HG02884 (cell line): ENCODE data around the gene ARID3A.

Experiments used
- ATAC-seq: cut with Tn5 transposase; IDR thresholded peaks from one replicate; pipeline ENCODE4 v1.9.1; 2021; ENCODE audit warnings: mild to moderate bottlenecking, moderate library complexity; ENCODE audit not compliant: unreplicated experiment

Gene ARID3A

DNA sequence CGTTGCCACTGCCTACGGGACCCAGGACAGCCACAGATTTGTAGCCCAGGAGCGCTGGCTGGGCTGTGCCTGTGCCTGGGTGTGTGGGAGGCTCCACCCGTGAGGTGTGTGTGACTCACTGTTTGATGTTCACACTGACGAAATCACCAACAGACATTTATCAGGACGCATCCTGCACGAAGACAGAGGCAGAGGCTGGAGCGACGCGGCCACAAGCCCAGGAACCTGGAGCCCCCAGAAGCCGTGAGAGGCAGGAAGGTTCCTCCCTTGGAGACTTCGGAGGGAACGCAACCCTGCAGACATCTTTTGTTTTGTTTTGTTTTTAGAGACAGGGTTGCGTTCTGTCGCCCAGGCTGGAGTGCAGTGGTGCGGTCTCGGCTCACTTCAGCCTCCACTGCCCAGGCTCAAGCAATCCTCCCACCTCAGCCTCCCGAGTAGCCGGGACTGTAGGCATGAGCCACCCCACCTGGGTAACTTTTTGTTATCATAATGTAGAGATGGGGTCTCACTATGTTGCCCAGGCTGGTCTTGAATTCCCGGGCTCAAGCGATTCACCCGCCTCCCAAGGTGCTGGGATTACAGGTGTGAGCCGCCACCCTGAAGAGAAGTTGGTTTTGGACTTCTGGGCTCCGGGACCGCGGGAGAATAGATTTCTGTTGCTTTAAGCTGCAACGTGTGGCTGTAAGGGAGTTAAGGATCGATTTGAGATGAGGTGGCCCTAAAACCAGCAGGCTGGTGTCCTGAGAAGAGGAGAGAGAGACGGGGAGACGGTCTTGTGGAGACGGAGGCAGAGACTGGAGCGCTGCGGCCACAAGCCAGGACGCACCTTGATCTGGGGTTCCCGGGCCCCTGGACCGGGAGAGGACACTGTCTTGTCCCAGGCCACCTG, 33.4 kb downstream of the ARID3A start:
- ATAC-seq = no peak

DNA sequence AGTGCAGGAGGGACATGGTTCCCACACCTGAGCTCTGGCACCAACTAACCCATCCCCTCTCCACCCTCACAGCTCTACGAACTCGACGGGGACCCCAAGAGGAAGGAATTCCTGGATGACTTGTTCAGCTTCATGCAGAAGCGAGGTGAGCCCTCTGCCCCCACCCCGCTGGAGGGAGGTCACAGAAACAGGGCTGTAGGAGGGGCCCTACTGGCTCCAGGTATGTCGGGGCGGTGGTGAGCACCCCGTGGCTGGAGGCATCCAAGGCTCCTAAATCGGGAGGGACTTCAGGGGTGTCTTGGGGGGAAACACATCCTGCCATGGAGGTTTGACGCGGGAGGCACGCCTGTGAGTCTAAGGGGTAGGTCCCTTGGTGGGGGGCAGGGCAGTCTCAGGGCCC, 34.2 kb downstream of the ARID3A start:
- no peak for ATAC-seq

DNA sequence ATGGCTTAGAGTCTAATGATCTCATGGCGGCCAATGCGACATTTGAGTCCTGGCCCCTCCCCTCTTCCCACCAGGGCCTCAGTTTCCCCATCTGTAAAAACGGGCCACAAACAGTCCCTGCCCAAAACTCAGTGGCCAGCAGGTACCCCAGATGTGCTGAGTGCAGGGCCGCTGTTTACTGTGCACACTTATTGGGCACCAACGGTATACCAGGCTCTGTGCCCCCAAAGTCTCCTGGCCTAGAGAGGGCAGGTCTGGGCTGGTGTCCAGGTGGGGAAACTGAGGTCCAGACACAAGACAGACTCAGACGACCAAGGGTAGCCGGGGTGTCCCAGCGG, 34.7 kb downstream of the ARID3A start:
- ATAC-seq = no peak

DNA sequence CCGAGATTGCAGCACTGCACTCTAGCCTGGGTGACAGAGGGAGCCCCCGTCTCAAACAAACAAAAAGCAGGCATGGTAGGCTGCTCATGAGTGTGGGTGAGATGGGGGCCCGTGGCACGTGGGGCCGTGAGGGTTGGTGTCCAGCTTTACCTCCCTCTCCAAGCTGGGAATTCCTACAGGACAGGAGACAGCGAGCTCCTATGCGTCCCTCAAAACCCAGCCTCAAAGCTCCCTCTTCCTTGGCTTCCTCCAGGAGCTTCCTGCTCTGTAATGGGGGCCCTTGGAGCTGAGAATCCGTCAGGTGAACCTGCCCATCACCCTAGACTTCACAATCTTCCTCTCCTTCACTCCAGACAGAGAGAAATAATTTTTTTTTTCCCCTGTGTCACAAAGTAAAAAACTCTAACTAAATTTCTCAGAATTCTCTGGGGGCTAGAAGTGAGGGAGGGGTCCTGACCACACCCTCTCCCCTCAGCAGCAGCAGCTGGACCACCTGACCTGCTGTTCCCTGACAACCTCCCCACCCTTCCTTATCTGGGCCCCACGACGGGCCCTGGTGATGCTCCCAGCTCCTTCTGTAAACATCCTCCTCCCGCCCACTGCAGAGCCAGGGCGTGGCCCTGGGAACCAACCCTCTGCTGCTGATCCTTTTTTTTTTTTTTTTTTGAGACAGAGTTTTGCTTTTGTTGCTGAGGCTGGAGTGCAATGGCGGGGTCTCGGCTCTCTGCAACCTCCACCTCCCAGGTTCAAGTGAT, 36.2 kb downstream of the ARID3A start:
- ATAC-seq = no peak

DNA sequence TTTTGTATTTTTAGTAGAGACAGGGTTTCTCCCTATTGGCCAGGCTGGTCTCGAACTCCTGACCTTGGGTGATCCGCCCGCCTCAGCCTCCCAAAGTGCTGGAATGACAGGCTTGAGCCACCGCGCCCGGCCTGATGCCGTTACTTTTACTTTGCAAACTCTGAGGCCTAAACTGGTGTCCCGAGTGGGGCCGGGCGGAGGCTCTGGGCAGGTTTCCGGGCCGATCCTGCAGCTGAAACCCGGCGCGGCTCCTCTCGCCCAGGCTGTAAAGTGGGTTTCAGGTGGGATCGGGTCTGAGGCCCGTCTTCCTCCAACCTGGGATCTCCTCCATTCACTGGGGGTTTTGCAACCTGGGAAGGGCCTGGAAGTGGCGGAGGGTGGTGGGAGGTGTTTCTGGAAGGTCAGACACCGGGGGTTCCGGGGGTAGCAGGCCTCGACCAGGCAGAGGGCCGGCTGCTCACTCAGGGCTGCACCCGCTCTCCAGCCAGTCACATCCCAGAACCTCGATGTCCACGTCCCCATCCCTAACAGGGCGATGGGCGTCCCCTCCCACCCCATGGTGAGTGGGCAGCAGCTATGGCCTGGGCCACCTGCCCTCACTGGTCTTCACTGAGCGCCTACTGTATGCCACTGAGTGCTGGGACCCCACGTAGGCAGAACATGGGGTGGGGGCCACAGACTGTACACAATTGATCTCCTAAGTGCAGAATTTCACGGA, 37.0 kb downstream of the ARID3A start:
- ATAC-seq = no peak

DNA sequence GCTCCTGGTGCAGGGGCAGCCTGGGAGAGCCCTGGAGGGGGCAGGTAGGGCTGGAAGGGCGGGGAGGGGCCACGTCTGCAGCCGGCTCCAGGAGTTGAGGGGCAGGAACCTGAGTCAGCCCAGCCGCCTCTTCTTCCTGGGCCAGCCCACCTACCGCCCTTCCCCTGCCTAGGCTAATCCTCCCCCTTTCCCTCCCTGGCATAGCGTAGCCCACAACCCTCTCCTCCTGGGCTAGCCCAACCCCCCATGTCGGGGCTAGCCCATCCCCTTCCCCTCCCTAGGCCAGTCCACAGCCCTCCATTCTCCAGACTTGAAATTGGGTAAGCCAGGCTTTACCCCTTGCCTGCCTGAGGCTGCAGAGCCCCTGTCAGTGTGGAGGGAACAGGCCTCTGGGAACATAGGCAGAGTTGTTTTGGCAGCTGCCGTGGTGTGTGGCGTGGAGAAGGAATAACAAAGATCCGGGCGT, 37.7 kb downstream of the ARID3A start:
- no peak for ATAC-seq

DNA sequence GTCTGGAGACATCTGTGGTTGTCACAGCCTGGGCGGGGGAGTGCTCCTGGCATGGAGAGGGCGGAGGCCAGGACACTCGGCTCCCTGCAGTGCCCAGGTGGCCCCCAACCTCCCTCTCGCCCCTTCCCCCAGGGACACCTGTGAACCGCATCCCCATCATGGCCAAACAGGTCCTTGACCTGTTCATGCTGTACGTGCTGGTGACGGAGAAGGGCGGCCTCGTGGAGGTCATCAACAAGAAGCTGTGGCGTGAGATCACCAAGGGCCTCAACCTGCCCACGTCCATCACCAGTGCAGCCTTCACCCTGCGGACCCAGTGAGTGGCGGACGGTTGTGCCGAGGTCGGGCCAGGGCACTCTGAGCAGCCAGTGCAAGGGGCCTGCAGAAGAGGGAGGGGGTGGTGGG, 38.3 kb downstream of the ARID3A start:
- no peak for ATAC-seq

DNA sequence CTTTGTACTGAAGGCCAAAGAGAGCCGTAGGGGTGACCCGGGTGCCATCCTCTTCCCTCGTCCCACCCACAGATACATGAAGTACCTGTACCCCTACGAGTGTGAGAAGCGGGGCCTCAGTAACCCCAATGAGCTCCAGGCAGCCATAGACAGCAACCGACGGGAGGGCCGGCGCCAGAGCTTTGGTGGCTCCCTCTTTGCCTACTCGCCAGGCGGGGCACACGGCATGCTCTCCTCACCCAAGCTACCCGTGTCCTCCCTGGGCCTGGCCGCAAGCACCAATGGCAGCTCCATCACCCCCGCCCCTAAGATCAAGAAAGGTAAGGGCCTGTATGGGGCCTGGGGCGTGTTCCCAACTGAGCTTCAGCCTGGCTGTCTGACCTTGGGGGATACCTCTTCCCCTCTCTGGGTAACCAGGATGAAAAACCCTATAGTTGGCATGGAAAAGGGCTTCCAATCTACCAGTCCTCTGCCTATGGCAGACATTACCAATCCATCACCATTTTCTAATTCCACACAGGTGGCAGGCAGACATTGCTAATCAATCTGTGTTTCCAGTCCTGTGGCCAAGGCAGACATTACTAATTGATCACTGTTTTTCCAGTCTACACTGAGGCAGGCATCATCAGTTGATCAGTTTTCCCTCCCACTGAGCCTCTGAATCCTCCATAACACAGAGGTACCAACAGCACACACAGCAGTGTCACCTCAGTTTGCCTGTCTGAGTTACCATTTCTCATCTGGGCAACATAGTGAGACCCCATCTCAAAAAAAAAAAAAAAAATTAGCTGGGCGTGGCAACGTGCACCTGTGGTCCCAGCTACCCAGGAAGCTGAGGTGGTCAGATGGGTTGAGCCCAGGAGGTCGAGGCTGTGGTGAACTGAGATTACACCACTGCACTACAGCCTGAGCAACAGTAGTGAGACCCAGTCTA, 39.2 kb downstream of the ARID3A start:
- no peak for ATAC-seq

DNA sequence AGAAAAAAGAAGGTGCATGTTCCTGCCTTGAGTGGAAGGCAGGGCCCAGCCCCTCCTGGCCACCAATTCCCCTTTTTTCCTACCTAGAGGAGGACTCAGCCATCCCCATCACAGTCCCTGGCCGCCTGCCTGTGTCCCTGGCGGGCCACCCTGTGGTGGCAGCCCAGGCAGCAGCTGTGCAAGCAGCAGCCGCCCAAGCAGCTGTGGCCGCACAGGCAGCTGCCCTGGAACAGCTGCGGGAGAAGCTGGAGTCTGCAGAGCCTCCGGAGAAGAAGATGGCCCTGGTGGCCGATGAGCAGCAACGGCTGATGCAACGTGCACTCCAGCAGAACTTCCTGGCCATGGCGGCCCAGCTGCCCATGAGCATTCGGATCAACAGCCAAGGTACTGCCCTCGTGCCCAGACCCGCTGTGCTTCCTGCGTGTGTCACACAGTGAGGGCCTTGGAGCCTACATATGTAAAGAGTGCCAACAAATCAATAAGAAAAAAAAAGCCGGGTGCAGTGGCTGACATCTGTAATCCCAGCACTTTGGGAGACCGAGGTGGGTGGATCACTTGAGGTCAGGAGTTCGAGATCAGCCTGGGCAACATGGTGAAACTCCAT, 40.8 kb downstream of the ARID3A start:
- ATAC-seq = no peak

DNA sequence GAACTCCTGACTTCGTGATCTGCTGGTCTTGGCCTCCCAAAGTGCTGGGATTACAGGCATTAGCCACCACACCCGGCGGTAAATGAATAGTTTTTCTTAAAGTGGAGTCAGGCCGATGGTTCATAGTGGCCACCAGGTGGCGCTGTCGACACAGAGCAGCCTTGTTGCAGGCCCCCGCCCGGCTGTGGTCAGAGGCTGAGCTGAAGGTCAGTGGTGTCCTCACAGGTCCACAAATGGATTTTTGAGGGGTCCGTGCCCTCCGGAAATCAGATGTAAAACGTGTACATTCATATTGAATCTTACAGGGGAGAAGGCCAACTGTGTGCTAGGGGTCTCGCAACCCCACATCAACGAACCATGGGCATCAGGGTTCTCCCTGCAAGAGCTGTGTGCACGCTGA, 44.9 kb downstream of the ARID3A start:
- ATAC-seq = no peak

DNA sequence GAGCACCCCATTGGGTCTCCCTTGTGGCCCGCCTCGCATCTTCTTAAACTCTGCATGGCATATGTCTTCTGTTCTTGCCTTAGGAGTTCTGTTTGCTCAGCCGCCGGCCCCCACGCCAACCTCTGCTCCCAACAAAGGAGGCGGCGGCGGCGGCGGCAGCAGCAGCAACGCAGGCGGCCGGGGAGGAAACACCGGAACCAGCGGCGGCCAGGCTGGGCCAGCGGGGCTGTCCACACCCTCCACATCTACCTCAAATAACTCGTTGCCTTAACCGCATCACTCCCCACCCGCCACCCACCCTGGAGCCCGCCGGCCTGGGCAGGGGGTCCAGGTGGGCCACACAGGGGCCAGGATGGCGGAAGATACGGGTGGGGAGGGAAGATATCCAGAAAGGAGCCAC, 46.0 kb downstream of the ARID3A start:
- no peak for ATAC-seq

DNA sequence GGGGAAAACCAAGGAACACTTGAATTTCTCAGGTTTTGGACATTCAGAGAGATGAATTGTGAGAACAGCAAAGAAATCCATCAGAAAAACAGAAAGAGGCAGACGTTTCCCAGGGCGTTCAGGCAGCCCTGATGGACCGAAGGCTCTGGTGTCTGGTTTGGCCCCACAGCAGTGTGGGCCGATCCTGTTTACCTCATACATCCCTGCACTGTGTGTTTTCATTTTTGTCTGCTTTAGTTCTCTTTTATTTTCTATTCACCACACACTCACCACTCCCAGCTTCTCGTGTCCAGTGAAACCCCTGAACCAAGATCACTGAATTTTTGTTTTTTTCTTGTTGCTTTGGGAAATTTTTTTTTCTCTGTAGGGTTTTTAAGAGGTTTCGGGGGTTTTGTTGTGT, 46.4 kb downstream of the ARID3A start:
- no peak for ATAC-seq

DNA sequence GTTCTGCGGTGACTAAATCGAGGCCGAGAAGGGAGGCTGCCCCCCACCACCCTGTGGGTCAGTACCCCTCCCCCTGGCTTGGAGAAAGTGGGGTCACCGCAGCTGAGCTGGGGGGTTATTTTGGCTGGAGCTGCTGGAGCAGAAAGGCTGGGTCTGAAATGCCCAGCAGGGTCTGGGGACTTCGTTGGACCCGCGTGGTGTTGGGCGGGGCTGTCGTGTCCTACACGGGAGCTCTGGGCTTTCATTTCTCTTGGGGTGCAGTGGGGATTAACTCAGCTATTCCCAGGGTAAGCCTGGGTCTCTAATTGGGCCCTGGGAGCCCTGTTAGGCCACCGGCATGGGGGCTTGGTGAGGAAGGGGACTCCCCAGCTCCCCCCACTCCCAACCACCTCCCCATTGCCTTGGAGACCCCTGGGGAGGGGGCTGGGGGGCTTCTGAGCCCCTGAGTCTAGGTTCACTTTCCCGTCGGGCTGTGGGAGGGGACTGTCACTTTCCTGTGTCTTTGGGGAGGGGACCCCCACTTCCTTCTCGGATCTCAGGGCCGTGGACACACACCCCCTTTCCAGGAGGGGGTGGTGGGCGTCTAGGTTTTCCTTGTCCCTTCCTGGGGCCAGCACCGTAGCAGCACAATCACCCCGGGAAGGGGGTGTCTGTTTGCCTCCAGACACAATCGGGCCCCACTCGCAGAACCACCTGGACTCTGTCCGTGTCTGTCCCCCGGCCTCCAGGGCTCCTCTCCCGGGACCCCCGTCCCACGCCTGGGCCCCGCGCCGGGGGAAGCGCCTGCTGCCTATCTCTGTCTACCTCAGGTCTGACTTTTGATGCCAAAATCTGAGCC, 48.1 kb downstream of the ARID3A start:
- no peak for ATAC-seq

DNA sequence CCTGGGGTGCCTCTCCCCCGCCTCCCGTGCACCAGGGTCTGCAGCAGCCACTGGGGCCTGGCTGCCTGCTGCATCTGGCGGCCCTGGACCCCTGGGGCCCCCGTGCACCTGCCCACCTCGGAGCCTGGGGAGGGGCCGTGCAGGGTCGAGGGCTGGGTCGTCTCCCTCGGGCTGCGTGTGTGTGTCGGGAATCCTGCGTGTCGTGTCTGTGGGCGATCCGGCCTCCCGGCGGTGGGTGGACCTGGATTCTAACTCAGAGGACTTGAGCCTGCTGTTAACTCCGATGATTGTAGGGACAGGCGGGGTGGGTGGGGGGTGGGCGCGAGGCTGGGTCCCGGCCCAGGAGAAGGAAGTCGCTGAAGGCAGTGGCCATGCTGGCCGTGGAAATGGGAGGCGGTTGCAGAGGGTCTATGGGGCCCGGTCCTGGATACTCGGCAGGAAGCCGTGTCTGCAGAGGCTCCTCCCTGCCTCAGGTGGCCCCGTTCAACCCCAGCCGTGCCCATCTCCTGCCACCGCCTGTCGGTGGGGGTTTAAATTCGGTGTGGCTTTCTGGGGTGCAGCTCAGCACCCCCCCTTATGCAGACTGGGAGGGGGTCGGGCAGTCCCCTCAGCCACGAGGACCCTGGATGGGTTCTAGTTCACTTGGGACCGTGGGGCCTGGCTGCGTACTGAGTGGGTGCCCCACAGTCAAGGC, 48.9 kb downstream of the ARID3A start:
- no peak for ATAC-seq

DNA sequence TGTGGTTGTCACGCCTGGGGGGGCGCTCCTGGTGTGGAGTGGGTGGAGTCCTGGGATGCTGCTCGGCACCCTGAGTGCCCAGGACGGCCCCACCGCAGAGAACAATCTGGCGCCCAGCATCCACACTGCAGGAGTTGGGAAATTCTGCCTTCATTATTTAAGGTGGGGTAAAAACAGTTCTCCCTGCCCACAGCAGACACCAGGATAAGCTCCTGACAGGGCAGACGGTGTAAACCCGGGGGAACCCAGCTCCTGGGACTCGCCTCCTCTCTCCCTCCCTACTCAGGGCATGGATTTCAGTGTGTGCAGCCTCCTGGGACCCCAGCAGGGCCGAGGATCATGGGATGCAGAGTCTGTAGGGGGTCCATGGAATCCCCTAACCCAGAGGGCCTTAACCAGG, 50.6 kb downstream of the ARID3A start:
- no peak for ATAC-seq

DNA sequence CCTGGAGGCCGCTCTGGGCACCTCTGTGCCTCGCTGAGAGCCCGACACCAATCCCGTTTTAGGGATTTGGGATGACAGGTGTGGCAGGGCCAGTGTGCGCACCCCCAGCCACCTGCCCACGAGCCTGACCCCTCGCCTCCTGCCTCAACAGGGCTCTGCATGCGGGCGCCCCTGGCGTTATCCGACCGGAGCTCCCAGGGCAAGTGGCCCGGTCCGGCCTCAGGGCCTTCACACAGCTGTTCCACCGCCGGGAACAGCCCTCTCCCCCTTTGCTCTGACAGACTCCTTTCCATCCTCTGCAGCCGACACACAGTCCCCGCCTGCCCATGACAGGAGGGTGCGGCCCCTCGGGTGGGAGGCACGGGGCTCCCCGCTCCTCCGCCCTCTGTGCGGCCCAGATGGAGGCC, 51.2 kb downstream of the ARID3A start:
- ATAC-seq = no peak

DNA sequence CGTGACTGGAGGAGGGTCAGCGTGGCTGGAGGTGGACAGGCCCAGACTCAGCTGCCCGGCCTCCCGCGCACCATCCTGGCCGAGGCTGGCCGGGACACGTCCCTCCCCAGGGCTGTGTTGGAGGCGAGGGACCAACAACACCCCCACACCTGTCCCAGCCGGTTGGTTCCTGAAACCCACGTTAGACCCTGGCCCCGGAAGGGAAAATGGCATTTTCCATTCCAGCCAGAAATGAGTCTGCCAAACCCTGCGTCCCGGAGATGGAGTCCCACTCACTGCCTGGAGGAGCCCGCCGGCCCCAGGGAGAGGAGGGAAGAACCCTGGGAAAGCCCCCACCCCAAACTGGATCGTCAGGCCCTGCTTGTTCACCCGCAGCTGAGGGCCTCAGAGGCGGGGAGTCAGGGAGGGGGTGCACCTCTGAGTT, 53.5 kb downstream of the ARID3A start:
- ATAC-seq = no peak

DNA sequence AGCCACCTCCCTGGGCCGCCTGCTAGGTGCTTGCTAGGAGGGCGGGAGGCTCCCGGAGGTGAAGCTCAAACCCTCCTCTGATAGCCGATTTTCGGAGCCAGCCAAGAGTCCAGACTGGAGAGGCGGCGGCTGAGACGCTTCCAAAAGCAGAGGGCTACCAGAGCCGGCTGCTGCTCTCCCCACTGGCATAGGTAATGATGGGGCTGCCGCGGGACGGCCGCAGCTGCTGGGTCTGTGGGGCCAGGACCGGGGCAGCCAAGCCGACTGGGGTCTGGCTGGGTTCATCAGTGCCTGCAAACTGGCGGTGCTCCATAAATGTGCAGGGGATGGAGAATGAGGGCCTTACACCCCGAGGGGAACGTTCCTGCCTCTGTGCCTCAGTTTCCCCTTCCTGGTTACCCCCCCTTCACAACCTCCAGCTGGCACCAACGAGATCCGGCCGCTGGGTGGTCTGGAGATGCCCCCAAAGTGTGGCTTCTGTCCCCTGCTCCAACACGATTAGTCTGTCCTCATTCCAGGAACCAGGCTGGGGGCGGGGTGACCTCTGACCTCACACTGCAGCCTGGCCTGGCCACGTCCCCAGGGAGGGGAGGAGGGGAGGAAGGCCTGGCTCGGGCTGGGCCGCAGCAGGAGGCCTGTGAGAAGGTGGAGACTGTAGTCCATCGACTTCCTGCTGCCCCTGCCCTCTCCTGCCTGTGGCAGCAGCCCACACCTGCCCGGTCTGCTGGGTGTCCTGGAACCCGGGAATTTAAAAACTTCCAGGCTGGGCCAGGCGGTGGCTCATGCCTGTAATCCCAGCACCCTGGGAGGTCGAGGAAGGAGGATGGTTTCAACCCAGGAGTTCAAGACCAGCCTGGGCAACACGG, 54.5 kb downstream of the ARID3A start:
- ATAC-seq = no peak
